T-helper 2 cell treated with Interferon-gamma antibody and Interleukin-4, amounts not matched to agents 100 ng/mL and 5 ng/mL, for 36 hours (primary cell): ENCODE data around the gene ST3GAL4. TPM values are rescaled to one million over a fixed set of nuclear protein-coding genes. Genes with fewer than 3 reads are reported as not detected.
"Not testable (repeated sequence)": the region's sequence is repeated elsewhere in the genome, so short reads cannot be mapped to it uniquely, and the experiment has no call there.

ENCODE experiments used
- intact Hi-C: fragments of 100-400 bp; cut with micrococcal nuclease; formaldehyde crosslinking; loops from one replicate; pipeline ENCODE4 v1.15.1; 2023
- total RNA-seq: library from RNA; stranded (reverse); gene quantifications from 2 replicates; pipeline ENCODE4 v1.2.3, GENCODE V29; 2022

ST3GAL4 gene, protein sequence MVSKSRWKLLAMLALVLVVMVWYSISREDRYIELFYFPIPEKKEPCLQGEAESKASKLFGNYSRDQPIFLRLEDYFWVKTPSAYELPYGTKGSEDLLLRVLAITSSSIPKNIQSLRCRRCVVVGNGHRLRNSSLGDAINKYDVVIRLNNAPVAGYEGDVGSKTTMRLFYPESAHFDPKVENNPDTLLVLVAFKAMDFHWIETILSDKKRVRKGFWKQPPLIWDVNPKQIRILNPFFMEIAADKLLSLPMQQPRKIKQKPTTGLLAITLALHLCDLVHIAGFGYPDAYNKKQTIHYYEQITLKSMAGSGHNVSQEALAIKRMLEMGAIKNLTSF
- 8.4 and 9.0 TPM in 2 replicates for total RNA-seq

- intact Hi-C loops, result loop anchor here (1.0 to 2.0 kb wide), 4 partner anchors 37 to 87 kb away; partner anchors contain the start of genes DCPS and SRPRA
These were observed at the start of gene ST3GAL4 for GRCh38 chr11:126355324-126355925. ST3GAL4 (plus strand) TSS chr11:126355686; CDS start chr11:126406156, 50,470 bp downstream.

- intact Hi-C loops, result no loop called here
These were observed 49.8 kb upstream of the ST3GAL4 start for GRCh38 chr11:126305699-126306098.

DNA sequence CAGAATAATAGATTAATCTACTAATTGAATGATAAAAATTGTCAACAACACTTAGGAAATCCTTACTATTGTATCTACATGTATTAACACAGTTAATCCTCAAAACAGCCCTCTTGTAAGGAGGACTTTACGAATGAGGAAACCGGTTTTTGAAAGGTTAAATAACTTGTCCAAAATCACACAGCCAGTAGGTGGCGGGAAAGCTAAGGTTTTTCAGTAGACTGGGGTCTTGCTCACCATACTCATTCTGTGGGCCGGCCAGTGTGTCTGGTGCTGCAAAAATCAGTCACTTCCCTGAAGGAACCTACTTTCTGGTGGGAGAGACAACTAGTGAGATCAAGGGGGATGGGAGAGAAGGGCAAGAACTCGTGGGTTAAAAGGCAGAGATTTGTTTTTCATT, 47.8 kb upstream of the ST3GAL4 start:
- intact Hi-C loops, result no loop called here

DNA sequence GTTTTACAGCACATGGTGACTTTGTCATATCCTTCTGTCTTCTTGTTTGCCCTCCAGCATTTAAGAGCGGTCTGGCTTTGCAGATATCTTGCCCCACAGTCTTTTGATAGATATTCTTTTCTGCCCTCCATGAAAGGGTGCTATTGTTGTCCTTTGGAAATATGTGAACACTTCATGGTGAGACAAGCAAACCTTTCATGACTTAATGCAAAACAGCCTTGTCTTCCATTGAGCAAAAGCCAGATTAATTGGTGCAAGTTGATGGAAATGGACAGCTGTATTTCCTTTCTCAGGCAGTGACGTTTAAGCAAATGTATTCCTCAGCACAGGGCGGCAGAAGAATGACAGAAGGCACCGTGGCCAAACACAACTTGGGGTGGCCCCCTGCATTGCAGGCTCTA, 47.2 kb upstream of the ST3GAL4 start:
- intact Hi-C loops, result no loop called here

GRCh38 chr11:126308771-126309170, 46.7 kb upstream of the ST3GAL4 start:
- intact Hi-C loops, result not testable (repeated sequence)

DNA sequence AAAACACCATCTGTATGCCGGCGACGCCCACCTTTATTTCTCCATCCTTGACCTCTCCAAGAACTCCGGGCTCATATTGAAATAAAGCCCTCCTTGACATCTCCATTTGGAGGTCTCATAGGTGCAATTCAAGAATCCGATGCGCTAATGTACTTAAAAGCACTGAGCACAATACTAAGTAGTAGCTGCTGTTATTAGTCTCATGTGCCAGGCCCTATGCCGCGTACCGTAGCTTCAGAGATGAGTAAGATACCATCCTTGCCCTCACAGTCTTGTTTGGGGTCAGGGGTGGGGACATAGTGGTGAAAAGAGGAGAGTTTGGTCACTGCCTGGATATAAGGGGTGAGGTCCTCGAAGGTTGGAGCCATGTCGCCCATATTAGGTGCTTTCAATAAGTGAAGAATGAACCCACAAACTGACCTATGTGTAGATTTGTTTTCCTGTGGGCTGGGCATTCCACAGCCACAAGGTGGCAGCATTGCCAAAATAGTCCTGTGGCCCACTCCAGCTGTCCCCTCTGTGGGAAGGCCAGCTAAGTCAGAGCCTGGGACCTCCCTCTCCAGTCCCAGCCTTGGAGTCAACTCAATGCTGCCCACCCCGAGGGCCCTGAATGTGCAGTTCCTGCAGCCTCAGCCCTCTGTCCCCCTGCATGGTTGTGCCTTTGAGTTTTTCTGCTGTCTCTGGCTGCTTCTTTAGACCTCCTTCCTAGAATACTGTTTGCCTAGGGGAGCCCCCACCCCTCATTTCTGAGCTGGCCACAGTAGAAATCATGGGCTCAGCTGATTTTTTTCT, 45.1 kb upstream of the ST3GAL4 start:
- intact Hi-C loops, result loop anchor here (1.0 kb wide), 1 partner anchor 170 kb away; no protein-coding TSS in a partner anchor

- intact Hi-C loops, result loop anchor here (1.0 kb wide), 1 partner anchor 169 kb away; no protein-coding TSS in a partner anchor
These were observed 44.5 kb upstream of the ST3GAL4 start for GRCh38 chr11:126310992-126311310.

- intact Hi-C loops, result no loop called here
These were observed 43.8 kb upstream of the ST3GAL4 start for GRCh38 chr11:126311401-126312291.

GRCh38 chr11:126312961-126313360, 42.5 kb upstream of the ST3GAL4 start:
- intact Hi-C loops, result no loop called here

- intact Hi-C loops, result no loop called here
These were observed 41.7 kb upstream of the ST3GAL4 start for GRCh38 chr11:126313826-126314225.

GRCh38 chr11:126317432-126317755, 38.1 kb upstream of the ST3GAL4 start:
- intact Hi-C loops, result loop anchor here (5.0 kb wide), 1 partner anchor 100 kb away; no protein-coding TSS in a partner anchor

DNA sequence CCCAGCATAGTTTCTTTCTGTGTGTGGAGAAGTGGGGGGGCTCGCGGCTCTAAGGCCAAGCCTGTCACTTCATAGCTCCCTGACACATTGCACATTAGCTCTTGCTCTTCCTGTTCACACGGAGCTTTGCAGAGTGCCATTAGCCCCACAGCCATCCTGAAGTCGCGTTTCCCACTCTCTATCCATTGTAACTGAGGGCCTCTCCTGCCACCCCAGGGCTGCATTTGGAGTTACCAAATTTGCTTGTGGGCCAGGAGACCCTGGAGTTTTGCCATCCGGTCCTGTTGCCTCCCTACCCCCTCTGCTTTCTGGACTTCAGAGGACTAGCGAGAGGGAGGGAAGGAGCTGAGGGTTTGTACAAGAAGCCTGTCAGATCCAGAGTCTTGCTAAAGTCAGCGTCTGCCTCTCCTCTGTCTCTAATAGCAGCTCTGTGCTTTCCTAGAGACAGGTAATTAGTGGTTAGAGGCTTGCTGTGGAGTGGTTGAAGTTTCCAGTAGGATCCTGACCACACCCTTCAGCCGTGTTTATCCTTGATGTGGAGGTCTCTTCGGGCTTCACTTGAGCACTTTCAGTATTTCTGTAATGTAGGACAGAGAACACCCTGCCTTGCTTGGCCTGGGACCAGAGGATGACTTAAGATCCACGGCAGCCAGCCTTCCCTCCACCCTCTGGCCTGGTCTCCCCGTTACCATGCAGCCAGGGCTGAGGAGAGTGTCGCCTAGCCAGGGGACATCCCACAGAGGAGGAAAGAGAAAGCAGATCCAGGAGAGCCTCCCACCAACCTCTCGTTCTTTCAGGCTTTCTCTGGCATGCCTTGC, 37.5 kb upstream of the ST3GAL4 start:
- intact Hi-C loops, result loop anchor here (2.0 to 5.0 kb wide), 2 partner anchors 37 to 99 kb away; partner anchors contain the start of gene ST3GAL4

GRCh38 chr11:126318574-126319373, 36.7 kb upstream of the ST3GAL4 start:
- intact Hi-C loops, result loop anchor here (2.0 to 5.0 kb wide), 2 partner anchors 36 to 99 kb away; partner anchors contain the start of gene ST3GAL4

DNA sequence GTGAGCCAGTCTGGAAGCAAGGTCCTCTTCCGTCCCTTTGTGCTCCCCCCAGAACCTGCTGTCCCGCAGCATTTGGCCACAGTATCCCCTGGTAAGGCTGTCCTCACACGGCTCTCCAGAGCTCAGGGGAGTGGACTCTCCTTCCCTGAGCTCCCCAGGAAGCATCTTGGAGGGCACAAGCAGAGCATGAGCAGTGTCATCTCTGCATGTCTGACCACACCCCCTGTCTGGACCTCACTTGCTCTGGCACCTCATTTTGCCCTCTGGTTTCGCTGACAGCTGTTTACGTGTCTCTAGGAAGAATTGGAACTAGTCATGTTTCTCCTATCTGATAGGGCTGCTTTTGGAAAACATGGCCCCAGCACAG, 36.1 kb upstream of the ST3GAL4 start:
- intact Hi-C loops, result loop anchor here (2.0 to 5.0 kb wide), 2 partner anchors 35 to 98 kb away; partner anchors contain the start of gene ST3GAL4

DNA sequence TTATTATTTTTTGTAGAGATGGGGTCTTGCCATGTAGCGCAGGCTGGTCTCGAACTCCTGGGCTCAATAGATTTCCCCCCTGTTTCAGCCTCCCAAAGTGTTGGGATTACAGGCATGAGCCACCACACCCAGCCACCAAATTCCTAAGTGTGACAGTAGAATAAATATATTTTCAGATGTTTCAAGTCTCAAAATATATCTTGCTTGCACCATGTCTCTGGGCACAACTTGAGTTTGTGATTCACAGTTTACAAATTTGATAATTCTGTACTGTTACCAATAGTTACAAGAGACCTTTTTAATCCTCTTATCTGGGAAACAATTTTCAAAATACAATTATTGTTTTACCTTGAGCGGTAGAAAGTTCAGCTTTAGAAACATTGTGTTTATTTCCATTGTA, 32.5 kb upstream of the ST3GAL4 start:
- intact Hi-C loops, result no loop called here

DNA sequence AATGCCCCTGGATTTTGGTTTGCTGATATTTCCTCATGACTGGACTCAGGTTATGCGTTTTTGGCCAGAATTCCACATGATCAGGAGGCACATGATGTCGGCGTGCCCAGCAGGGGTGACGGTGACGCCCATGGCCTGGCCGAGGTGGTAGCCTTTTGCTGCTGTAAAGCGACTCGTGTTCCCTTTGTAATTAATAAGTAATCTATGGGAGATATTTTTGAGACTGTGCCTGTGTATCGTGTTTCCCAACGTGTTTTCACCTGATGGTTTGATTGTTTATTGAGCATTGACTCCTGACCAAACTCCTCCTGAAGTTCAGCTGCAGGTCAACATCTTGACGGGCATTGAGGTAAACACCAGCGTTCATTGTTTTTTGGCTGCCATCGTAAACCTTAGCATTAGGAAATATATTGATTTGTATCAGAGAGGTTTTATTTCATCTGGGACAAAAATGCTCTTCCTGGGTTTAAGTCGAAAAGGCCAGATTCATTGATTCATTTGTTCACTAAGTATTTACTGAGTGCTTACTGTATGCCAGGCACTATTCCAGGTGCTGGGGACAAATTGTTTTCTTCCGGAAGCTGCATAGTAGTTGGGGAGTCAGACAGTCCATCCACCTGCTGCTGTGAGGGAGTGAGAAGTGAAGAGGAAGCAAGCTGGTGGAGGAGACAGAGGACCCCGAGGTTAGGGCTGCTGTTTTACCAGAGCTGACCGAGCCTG, 28.0 kb upstream of the ST3GAL4 start:
- intact Hi-C loops, result no loop called here

GRCh38 chr11:126328001-126328390, 27.5 kb upstream of the ST3GAL4 start:
- intact Hi-C loops, result no loop called here

- intact Hi-C loops, result no loop called here
These were observed 27.0 kb upstream of the ST3GAL4 start for GRCh38 chr11:126328444-126328843.
